Activated T-helper 1 cell treated with anti-CD3 and anti-CD28 coated beads, Interleukin-2, amount 50 U/mL, for 16 hours (primary cell): ENCODE measurements around the gene NEK11.

Experiments used
- DNase-seq, 2 donors: peaks; one replicate each; pipeline ENCODE4 v3.0.0-alpha.2; 2020; ENCODE audit warnings: low read depth in 1 of 2, low spot score in 1 of 2

The NEK11 gene

DNA sequence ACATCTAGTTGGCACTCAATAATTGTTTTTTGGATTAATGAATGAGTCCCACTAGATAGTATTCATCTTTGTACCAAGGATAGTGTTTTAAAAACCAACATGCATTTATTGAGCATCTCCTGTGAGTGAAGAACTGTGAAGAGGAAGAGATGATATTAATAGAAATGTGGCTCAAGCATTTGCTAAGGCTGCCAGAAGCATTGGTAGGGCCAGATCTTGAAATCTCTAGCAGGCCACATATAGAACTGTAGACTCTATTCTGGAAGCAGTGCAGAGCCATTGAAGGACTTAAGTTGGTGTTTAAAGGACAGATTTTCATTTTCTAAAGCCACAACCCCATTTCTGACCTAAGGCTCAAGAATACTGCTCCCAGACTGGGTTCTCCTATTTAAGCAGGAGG lies 99.0 kb downstream of the NEK11 start:
- no peak for DNase-seq

DNA sequence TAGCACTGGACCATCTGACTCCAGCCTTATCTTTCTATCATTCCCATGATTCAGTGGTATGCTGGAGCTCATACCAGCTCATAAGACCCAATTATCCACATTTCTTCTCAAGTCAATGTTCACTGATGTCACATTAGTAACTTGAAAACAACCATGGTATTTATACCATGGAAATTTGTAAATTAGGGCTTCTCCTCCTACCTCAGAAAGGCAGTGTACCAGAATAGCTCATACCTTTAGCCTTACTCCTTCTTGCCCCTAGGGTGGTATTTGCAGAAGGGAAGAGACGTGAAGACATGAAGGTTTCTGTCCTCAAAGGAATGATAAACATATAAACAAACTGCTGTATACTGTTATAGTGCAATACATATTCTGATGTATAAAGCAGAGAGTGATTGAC lies 114.2 kb downstream of the NEK11 start:
- DNase-seq: no peak

DNA sequence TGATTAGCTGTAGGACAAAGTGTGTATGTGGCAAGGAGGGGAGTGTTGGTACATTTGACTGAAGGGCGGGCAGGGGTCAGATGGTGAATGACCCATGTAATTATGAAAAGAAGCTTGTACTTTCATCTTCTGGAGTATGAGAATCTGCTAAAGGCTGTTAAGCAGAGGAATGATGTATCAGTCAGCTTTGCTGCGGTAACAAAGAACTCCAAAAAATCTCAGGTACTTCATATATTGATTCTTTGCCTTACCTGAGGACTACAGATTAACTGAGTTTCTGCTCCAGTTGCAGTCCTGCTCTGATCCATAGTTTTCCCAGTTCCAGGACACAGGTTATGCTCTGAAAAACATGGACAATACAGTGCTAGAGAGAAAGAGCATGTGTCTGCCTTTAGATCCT lies 115.1 kb downstream of the NEK11 start:
- no peak for DNase-seq

DNA sequence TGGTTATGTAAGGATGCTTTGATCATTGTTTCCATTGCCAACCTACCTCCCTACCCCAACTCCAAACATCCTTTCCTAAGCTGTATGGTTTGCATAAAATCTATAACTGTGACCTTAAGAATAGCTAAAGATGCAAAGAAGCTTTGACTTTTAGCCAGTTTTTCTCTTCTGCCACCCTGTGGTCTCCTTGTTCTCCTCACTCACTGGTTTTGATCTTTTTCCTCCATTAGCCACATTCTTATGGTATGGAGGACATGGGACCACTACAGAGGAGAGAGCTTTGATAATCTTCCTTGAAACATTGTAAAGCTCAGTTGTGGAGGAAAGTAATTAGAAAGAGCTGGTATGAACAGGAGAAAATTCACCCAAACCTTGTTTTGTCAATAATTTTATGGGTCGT lies 115.9 kb downstream of the NEK11 start:
- DNase-seq: no peak

DNA sequence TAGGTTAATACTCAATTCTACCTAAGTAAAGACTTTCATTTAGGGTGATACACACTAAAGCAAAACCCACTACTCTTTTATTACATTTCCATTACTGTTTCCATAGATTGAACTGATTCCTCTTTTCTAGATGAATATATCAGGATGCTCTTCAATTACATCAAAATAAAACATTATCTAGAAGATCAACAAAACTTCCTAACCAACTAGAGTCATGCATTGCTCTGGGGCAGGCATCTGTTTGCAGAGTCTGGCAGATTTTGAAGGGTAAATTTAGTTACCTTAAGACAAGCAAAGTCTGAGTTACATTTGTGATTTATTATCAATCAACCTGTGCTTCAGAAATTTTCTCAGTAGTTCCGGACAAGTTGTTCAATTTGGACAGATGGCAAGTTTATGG lies 117.1 kb downstream of the NEK11 start:
- no peak for DNase-seq

DNA sequence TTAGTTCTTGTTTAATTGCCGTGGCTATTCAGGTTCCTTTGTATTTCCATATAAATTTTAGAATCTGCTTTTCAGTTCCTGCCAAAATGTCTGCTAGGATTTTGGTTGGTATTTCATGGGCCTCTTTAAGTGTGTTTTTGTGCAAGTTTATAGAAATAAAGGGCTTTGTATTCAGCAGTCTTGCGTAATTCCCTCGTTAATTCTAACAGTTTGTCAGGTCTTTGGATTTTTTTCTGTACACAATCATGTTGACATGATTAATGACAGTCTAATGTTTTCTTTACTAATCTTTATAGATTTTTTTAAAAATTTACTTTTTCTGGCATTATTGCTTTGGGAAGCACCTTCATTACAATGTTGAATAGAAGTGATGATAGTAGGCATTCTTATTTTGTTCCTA lies 120.9 kb downstream of the NEK11 start:
- DNase-seq: no peak

DNA sequence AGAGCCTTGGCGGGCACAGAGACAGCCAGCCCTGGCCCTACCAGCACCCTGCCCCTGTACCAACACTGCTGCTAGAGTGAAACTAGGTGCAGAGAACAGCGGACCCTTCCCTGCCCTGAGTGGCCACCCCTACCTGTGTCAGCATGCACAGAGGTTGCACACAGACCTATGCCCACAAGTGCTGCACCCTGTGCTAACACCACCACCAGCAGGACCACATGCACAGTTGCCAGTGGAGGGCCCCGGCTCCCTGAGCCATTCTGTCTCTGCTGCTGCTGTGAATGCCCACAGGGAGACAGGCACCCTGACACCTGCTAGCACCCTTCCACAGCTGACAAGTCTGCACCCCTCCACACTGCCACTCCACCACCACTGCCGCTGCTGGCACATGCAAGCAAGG lies 131.8 kb downstream of the NEK11 start:
- no peak for DNase-seq

DNA sequence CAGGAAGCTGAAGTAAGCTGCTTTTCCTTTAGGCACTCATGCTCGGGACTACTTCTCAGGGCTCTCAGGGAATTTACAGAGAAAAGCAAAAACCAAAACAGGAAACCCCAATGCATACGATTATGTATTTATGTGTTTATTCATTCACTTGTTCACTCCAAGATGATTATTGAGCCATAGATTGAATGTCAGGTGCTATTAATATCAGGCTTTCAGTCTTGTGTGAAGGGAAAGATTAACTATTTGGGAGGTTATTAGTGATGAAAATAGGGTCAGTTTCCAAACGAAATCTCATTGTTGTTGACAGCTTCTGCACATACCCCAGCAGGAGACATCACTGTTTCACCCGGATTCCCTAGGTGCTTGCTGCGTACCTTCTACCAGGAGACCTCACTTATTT lies 135.8 kb downstream of the NEK11 start:
- DNase-seq: no peak

DNA sequence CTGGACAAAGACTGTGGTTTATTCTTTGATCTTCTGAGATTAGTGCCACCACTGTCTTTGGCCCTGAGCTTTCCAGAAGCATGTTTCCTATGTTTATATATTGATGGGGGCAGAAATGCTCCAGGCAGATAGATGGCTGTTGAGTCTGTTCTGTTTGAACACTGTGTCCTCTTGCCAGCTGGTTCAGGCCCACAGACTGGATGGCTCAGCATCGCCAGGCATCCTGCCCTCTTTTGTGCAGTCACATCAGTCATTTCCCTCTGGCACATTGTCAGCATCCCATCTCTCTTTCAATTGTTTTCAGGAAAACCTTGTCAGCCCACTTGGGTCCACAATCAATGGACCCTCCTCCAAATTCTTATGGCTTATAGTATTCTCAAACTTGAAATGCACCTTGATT lies 141.2 kb downstream of the NEK11 start:
- no peak for DNase-seq

DNA sequence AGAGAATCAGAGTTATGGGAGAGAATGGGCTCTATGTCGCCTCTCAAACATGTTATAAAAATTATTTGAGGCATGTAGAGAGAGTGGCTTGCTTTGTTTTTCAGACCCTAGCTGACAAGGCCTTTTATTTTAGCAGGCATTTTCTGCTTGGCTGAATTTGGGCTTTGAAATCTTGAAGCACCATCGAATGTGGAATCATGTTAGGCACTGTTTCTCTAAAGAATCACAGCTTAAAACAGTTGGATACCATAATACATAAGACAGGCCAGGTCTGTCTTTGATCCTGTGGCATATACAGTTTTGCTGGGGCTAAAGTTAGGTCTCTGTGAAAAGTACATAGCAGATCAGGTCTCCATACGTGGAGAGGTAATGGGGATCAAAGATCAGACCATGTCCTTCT lies 142.7 kb downstream of the NEK11 start:
- DNase-seq: no peak

DNA sequence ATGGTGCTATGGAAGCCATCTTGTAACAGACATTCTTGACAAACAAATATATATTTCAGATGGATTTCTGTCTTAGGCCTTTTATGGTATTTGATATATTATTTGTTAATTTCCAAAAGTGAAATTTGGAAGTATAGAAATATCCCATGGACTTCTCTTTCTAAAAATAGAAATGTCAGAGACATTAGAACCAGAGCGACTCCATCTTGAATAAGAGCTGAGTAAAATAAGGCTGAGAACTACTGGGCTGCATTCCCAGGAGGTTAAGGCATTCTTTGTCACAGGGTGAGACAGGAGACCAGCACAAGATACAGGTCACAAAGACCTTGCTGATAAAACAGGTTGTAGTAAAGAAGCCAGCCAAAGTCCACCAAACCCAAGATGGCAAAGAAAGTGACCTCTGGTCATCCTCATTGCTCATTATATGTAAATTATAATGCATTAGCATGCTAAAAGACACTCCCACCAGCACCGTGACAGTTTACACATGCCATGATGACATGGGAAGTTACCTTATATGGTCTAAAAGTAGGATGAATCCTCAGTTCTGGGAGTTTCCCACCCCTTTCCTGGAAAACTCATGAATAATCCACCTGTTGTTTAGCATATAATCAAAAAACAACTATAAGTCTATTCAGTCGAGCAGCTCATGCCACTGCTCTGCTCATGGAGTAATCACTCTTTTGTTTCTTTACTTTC lies 146.0 kb downstream of the NEK11 start:
- DNase-seq: no peak

DNA sequence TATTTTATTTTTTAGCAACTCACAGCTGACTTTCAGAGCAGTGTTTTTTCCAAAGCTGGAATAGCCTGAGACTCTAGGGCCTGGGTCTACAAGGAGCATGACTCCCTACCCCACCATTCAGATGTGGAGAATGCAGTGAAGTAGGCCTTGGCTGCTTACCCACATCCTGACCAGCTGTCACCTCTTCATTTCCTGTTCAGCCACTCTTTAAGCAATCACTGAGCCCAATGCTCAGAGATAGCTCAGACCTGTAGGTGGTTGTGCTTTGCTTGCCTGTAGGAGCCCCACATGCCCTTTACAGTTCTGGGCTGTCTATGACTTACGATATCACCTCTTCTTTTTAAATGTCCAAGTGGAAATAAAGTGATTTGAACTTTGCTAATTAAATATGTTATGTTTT lies 148.1 kb downstream of the NEK11 start:
- DNase-seq: no peak

DNA sequence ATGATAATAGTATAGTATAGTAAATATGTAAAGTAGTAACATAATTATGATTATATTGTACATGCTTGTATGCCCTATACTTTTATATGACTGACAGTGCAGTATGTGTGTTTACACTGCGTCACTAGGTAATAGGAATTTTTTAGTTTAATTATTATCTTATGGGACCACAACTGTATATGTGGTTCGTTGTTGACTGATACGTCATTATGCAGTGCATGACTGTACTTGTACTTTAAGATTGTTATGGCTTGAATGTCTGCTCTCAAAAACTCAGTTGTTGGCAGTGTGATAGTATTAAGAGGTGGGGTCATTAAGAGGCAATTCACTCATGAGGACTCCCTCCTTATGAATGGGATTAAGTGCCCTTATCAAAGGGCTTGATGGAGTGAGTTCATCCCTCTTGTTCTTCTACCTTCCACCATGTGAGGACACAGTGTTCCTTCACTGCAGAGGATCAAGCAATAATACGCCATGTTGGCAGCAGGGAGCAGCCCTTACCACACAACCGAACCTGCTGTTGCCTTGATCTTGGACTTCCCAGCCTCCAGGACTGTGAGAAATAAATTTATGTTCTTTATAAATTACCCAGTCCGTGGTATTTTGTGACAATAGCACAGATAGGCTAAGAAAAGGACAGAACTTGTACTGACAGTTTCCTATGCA lies 152.2 kb downstream of the NEK11 start:
- DNase-seq: no peak

DNA sequence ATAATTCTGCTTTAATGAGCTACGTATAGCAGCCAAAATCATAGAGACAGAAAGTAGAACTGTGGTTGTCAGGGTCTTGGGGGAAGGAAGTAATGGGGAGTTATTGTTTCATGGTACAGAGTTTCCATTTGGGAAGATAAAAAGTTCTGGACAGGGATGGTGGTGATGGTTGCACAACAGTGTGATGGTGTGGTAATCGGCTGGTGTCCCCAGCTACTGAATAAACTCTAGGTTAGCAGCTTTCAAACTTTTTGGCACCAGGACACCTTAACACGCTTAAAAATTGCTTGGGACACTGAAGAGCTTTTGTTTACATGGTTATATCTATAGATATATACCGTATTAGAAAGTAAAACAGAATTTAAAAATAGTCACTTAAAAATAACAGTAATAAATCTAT lies 166.0 kb downstream of the NEK11 start:
- DNase-seq: no peak

DNA sequence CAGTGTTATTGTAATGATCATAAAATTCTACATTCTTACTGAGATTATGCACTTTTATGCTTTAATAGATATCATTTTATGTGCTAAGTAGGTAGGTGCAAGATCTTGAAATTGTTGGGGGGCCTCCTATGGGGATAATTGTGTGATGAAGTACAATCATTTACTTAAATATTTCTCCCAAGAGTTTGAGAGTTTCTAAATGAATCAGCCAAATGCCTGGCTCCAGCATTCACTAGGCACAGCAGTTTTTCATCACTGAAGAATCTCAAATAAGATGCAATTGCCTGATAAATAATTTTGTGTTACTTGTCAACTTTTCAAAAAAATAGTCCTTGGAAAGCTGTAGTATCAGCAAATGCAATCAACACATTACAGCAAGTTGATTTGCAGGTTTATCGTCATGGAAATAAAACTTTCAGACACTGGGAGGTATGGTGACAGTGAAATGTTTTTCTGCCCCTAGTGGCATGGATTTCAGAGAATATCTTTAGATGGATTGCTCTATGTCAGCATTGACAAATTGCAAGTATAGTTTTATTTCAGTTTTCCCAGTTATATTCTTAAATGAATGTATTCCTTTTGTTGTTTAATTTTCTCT lies 167.1 kb downstream of the NEK11 start:
- DNase-seq: no peak

DNA sequence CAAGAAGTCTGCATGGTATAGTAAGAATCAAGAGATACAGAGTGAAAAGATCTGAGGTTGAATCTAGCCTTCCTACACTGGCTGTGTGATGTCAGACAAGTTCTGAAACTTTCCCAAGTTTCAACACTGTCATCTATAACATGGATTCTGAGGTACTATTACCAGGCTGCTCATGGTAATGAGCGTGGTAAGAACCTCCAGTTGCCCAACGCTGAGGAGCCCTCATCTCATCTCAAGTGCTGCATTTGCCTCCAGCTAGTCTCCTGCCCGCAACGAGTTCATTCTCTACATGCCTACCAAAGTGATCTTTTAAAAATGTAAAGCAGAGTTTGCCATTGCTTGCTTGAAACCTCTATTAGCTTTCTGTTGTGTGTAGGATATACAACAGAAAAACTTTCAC lies 168.1 kb downstream of the NEK11 start:
- DNase-seq: no peak

DNA sequence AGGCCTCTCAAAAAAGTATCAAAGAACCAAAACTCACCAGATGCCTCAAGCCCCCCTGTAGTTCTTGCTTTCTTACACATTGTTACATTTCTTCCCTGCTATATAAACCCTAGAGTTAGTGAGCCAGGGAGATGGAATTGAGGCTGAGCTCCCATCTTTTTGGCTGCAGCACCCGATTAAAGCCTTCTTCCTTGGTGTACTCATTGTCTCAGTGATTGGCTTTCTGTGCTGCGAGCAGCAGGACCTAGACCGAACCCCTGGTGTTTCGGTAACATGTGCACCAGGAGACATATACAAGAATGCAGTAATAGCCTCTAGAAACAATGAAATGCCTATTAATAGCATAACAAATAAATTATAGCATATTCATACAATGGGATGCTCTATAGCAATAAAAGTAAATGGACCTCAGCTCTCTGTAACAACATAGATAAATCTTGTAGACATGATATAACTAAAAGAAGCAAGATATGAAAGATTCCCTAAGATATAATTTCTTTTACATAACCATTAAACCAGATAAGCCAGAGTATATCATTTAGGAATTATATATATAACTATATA lies 174.0 kb downstream of the NEK11 start:
- DNase-seq: no peak

DNA sequence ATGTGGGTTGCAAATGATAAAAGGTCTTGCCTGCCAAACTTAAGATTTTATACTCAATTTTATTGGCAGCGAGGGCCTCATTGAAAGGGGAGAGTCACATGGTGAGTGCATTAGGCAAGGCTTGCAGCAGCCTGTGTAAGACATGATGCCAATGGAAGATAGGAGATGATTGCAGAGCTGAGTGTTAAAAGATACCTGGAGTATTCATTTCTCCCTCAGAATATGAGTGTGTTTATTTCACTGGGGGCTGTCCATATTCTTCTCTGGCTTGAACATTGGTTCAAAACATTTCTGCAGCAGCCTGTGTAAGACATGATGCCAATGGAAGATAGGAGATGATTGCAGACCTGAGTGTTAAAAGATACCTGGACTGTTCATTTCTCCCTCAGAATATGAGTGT lies 189.7 kb downstream of the NEK11 start:
- no peak for DNase-seq

DNA sequence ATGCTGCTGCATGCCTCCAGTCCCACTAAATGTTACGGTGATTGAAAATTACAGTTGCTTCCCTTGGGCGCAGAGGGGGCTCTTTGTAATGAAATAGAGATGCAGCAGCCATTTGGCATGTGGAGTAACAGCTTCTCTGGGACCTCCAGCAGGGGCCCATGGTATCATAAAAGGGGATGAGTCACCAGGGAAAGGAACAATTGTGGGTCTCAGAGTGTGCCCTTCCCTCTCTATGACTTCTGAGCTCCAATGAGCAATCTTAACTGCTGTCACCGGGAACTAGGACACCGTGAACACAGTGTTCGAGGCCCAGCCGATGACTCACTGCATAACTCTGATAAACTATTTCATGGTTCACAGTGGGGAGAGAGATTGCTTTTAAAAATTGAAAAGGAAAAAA lies 190.1 kb downstream of the NEK11 start:
- DNase-seq: no peak

DNA sequence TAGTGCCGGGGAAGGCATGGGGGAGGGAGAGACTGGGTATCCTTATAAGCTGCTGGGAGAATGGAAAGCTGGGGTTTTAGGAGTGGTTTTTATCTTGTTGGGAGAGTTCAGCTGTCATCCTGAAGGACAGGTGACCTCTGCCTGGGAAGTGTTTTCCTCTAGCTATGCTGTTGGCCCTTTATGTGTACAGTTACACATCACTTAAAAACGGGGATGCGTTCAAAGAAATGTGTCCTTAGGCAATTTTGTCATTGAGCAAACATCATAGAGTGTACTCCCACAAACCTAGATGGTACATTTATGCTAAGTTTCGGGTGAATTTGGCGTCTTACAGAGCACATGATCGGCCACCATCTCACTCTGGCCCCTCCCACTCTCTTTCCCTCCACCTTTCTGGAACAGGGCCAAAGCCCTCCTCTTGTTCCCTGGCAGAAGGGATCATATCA lies 190.6 kb downstream of the NEK11 start:
- no peak for DNase-seq

DNA sequence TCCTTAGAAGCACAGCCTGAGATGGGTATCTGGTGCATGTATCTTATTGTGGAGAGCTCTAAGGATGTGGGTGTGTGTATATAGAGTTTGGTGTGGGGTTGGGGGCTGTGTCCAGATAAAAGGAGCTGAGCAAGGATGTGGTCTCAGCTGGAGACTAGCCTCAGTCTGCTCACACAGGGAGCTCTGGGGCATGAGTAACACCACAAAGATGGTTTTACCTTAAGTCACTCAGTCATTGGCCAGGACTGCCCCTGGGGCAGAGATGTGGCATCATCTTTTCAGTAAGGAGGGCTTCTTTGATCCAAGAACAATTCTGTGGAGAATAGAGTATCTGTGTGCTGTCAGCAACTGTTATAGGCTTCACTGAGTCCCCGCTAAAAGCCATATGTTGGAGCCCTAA lies 191.5 kb downstream of the NEK11 start:
- no peak for DNase-seq

DNA sequence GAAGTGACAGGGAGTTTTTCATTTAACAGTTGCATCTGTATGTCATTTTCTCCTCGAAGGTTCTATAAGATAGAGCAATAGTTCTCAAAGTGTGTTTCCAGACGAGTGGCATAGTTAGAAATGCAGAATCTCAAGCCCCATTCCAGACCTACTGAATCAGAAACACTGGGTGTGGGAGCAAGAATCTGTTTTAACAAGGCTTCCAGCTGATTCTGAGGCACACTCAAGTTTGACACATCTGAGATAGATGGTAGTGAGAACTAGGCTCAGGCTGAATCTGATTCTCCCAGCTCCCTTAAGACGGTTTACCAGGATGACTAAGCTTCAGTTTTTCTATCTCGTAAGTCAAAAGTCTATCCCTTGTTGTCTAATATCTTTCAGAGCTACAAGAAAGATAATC lies 195.1 kb downstream of the NEK11 start:
- DNase-seq: no peak
